ENCODE results near the gene ERC2. TPM values are rescaled to one million over a fixed set of nuclear protein-coding genes. Genes with fewer than 3 reads are reported as not detected.

ERC2 gene
- total and polyA plus RNA-seq, 2 of the 8 experiments (the other 6 are each of a cell fraction or from before 2014, with no cell fraction given): 16.4 to 22.8 TPM

- H3K4me3 ChIP-seq (ENCODE audit: extremely low read depth in 1 of 4, insufficient read depth in 2 of 4, low read depth in 3 of 4, low read length in 4 of 4): no peak overlapping the region
- H2AFZ ChIP-seq (ENCODE audit: low read length): no peak overlapping the region
- WGBS, 2 experiments (ENCODE audit: extremely low coverage in 1 of 2, insufficient coverage in 1 of 2, insufficient read length in 1 of 2, insufficient replicate concordance in 2 of 2, low coverage in 1 of 2, low lambda C conversion rate in 2 of 2, missing lambda C conversion rate in 1 of 2): 85% methylated on average over 5 of the region's 5 CpGs; no CpG with 5 or more reads in 1 of the 2 experiments
- H2AK5ac ChIP-seq (ENCODE audit: low read depth, low read length): no peak overlapping the region
- no peak overlapping the region for H2BK120ac ChIP-seq (replicated peaks; ENCODE audit: low read depth, low read length)
- peaks cover 10 to 33% (median 30%) of the 10 kb centered on the region in 4 experiments for H3K27me3 ChIP-seq (replicated peaks in 1 of 4; ENCODE audit: control insufficient read depth in 3 of 4, extremely low read depth in 1 of 4, insufficient read depth in 3 of 4, low read length in 3 of 4)
- H3K23me2 ChIP-seq (ENCODE audit: low read depth, low read length): peaks cover 15% of the 10 kb centered on the region
- H3K18ac ChIP-seq (ENCODE audit: extremely low read depth, low read length): no peak overlapping the region
- no peak overlapping the region for H3K27ac ChIP-seq (ENCODE audit: low read depth, low read length)
- no peaks in the 10 kb centered on the region for H3K79me1 ChIP-seq (ENCODE audit: low read depth, low read length)
- no peak overlapping the region for H3K9ac ChIP-seq (replicated peaks in 1 of 4; ENCODE audit: extremely low read depth in 1 of 4, low read depth in 3 of 4, low read length in 3 of 4)
- H4K20me1 ChIP-seq (replicated peaks in 1 of 2; ENCODE audit: control insufficient read depth in 1 of 2, insufficient read depth in 2 of 2, low read length in 2 of 2): no peaks in the 10 kb centered on the region
- no peak overlapping the region for H2BK15ac ChIP-seq (ENCODE audit: low read length)
- H4K8ac ChIP-seq (ENCODE audit: extremely low read depth, insufficient read depth, low read length): no peak overlapping the region
- no peak overlapping the region for H2BK5ac ChIP-seq (ENCODE audit: low read depth, low read length)
- H4K5ac ChIP-seq (ENCODE audit: insufficient read length, low read depth, low read length): no peak overlapping the region
- peaks cover 8 to 14% (median 11%) of the 10 kb centered on the region in 4 experiments; a peak in 6 of 7 replicates for H3K4me1 ChIP-seq (replicated peaks in 1 of 4; ENCODE audit: control insufficient read depth in 3 of 4, insufficient read depth in 4 of 4, low read length in 3 of 4)
- no peaks in the 10 kb centered on the region for H3K79me2 ChIP-seq (ENCODE audit: control insufficient read depth in 1 of 2, insufficient read depth in 2 of 2, low read length in 2 of 2)
- CTCF ChIA-PET (ENCODE audit: partially characterized antibody): interaction anchor here (0.7 to 1.9 kb wide), 9 partner anchors 9 to 495 kb away, joined by 3 to 7 read pairs (median 3); no protein-coding TSS in a partner anchor
- no peak overlapping the region for H3K56ac ChIP-seq (replicated peaks; ENCODE audit: insufficient read length, low read depth, low read length)
- POLR2A ChIA-PET (ENCODE audit: partially characterized antibody): interaction anchor here (0.6 to 1.6 kb wide), 2 partner anchors 10 to 62 kb away, joined by 3 read pairs; no protein-coding TSS in a partner anchor
- no peaks in the 10 kb centered on the region for H3K36me3 ChIP-seq (ENCODE audit: control insufficient read depth in 2 of 4, insufficient read depth in 4 of 4, low read length in 3 of 4)
- H3K14ac ChIP-seq (ENCODE audit: insufficient read length): no peak overlapping the region
- H3K4me2 ChIP-seq (ENCODE audit: insufficient read depth in 1 of 2, low read depth in 2 of 2, low read length in 2 of 2): no peak overlapping the region
- H2BK12ac ChIP-seq (ENCODE audit: low read depth, low read length): no peak overlapping the region
- no peak for DNase-seq (ENCODE audit: low read depth in 1 of 2, low spot score in 2 of 2)
- FAIRE-seq: no peak
- no peak overlapping the region for H3K4ac ChIP-seq (replicated peaks; ENCODE audit: insufficient read length, low read depth, low read length)
- H3K9me3 ChIP-seq (ENCODE audit: insufficient read depth in 2 of 2, low read depth in 1 of 2, low read length in 1 of 2): no peaks in the 10 kb centered on the region
- H4K91ac ChIP-seq (replicated peaks; ENCODE audit: insufficient read length, low read length): no peak overlapping the region
- no peak overlapping the region for H2BK20ac ChIP-seq (ENCODE audit: low read length)
- no peak overlapping the region for H3K23ac ChIP-seq (ENCODE audit: insufficient read length)
- no peak for TF ChIP-seq EP300 (IDR thresholded peaks at IDR 0.05; ENCODE audit: borderline replicate concordance in 1 of 2, low read depth in 2 of 2, low read length in 2 of 2)
- TF ChIP-seq SP1 (IDR thresholded peaks at IDR 0.05; ENCODE audit: low read depth, low read length): no peak
These were observed 975.3 kb downstream of the ERC2 start for GRCh38 chr3:55492976-55493375.

Data from H1 (cell line).